ENCODE results near the gene TMEM196.

DNA sequence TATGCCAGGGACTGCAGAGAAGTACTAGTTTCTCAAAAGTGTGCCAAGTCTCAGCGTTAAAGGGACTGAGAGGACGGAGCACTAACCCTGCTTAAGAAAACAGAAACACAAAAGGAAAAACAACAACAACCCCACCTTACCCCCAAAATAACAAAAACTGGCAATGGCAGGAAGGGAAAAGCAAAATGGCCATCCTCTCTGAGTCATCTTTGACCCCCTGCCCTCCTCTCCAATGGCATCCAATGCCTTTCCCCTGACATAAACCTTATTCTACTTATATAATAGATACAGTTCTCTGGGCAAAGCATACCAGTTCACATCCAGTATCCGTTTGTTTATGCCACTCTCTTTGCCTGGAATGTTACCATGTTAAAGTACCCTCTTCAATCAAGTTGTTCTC is 66.2 kb downstream of the TMEM196 start:
- no peak for TF ChIP-seq GATA3 (IDR thresholded peaks at IDR 0.05; ENCODE audit: low read depth, low read length)
- TF ChIP-seq GATA2 (IDR thresholded peaks at IDR 0.05; ENCODE audit: low read depth, low read length) = no peak
